SU-DHL-6 (cell line): ENCODE results near the gene ZNF682.
A peak's percentile ranks its signal among the peaks of the same experiment; 100 is the strongest.

ENCODE experiments used
- H2AFZ ChIP-seq: fragments of 200-600 bp; sonication (generic); 2 replicates; pipeline ENCODE4 v1.6.1; 2014; ENCODE audit warnings: low read depth, mild to moderate bottlenecking, moderate library complexity, mixed read lengths, antibody characterized with exemption, low read length; ENCODE audit not compliant: severe bottlenecking
- H3F3A ChIP-seq: fragments of 200-600 bp; shearing (Covaris generic); 2 replicates; pipeline ENCODE4 v1.6.0; 2016; ENCODE audit warnings: antibody characterized with exemption, mild to moderate bottlenecking; ENCODE audit not compliant: insufficient read depth
- H3K27ac ChIP-seq: fragments of 200-600 bp; sonication (generic); 2 replicates; pipeline ENCODE4 v1.5.1; 2016; ENCODE audit warnings: low read depth, mild to moderate bottlenecking, low read length, moderate library complexity, mixed read lengths
- H3K27me3 ChIP-seq: fragments of 200-600 bp; sonication (generic), shearing (Covaris generic); 2 replicates; pipeline ENCODE4 v1.6.0; 2014; ENCODE audit warnings: mild to moderate bottlenecking, low read length
- H3K36me3 ChIP-seq: fragments of 200-600 bp; sonication (generic); 2 replicates; pipeline ENCODE4 v1.6.1; 2014; ENCODE audit warnings: mild to moderate bottlenecking, low read length, mixed read lengths
- H3K4me2 ChIP-seq: fragments of 300-600, 200-600 bp; shearing (Covaris generic), sonication (generic); 2 replicates; pipeline ENCODE4 v1.6.0; 2014; ENCODE audit warnings: low read length, low read depth, mild to moderate bottlenecking; ENCODE audit not compliant: poor library complexity, severe bottlenecking
- H3K4me3 ChIP-seq: fragments of 200-600 bp; sonication (generic); 2 replicates; pipeline ENCODE4 v1.5.1; 2014; ENCODE audit warnings: antibody characterized with exemption, low read length, mild to moderate bottlenecking, mixed read lengths; ENCODE audit not compliant: insufficient read depth, poor library complexity, severe bottlenecking
- H3K79me2 ChIP-seq: fragments of 200-600 bp; sonication (generic); 2 replicates; pipeline ENCODE4 v1.6.1; 2014; ENCODE audit warnings: mild to moderate bottlenecking, low read length, moderate library complexity; ENCODE audit not compliant: insufficient read depth
- H3K9ac ChIP-seq: fragments of 200-600 bp; sonication (generic); 2 replicates; pipeline ENCODE4 v1.7.0; 2014; ENCODE audit warnings: mild to moderate bottlenecking, low read length
- H3K9me2 ChIP-seq: fragments of 200-600 bp; sonication (generic); replicated peaks from 2 replicates; pipeline ENCODE4 v1.6.1; 2014; ENCODE audit warnings: low read length; ENCODE audit not compliant: insufficient read depth
- H3K9me3 ChIP-seq: fragments of 200-600 bp; sonication (generic); 2 replicates; pipeline ENCODE4 v1.6.1; 2014; ENCODE audit warnings: low read length, mixed read lengths; ENCODE audit not compliant: insufficient read depth
- H4K20me1 ChIP-seq: fragments of 200-600 bp; sonication (generic); 2 replicates; pipeline ENCODE4 v1.6.1; 2014; ENCODE audit warnings: low read depth, mild to moderate bottlenecking, antibody characterized with exemption, low read length, moderate library complexity, mixed read lengths
- CTCF ChIP-seq: fragments of 200-600 bp; sonication (generic); IDR thresholded peaks from one replicate; pipeline ENCODE4 v1.5.1; 2017; ENCODE audit warnings: antibody characterized with exemption, mild to moderate bottlenecking, low read length, moderate library complexity; ENCODE audit not compliant: insufficient read depth, poor library complexity, severe bottlenecking
- EZH2phosphoT487 ChIP-seq: fragments of 200-600 bp; sonication (generic), shearing (Covaris generic); conservative IDR thresholded peaks from 2 replicates; pipeline ENCODE4 v1.6.1; 2018; ENCODE audit warnings: mild to moderate bottlenecking, antibody characterized with exemption, low read length, moderate library complexity, mixed read lengths

Gene ZNF682

GRCh38 chr19:20079476-20079875, 40.2 kb upstream of the ZNF682 start:
- H2AFZ ChIP-seq, result no peak overlapping the region
- no peaks in the 10 kb centered on the region for H3K27me3 ChIP-seq
- H3K27ac ChIP-seq, result no peak overlapping the region
- H3K36me3 ChIP-seq, result peaks cover 9% of the 10 kb centered on the region; the same call in 1 of the 2 replicates
- peak overlapping the region; percentile 86 for H3K4me2 ChIP-seq
- peak overlapping the region; percentile 93 for H3K4me3 ChIP-seq
- peak overlapping the region; percentile 73 for H3K9ac ChIP-seq
- TF ChIP-seq EZH2phosphoT487 (no peak), CTCF (no peak)
- H3K79me2 ChIP-seq, result peaks cover 66% of the 10 kb centered on the region
- H4K20me1 ChIP-seq, result no peaks in the 10 kb centered on the region; the same call in 1 of the 2 replicates
- no peaks in the 10 kb centered on the region for H3F3A ChIP-seq
- peaks cover 2% of the 10 kb centered on the region; the same call in 1 of the 2 replicates for H3K9me3 ChIP-seq
- no peaks in the 10 kb centered on the region for H3K9me2 ChIP-seq

- Histone ChIP-seq H3F3A (no peaks in the 10 kb centered on the region), H3K9ac (peak overlapping the region; percentile 73), H3K27me3 (no peaks in the 10 kb centered on the region), H3K4me2 (peak overlapping the region; percentile 86), H3K27ac (peak overlapping the region; percentile 61), H3K9me3 (peaks cover 2% of the 10 kb centered on the region; the same call in 1 of the 2 replicates), H3K9me2 (no peaks in the 10 kb centered on the region), H3K4me3 (peak overlapping the region; percentile 93), H2AFZ (peak overlapping the region; percentile 83), H4K20me1 (no peaks in the 10 kb centered on the region; the same call in 1 of the 2 replicates), H3K36me3 (peaks cover 7% of the 10 kb centered on the region; the same call in 1 of the 2 replicates), H3K79me2 (peaks cover 57% of the 10 kb centered on the region)
- TF ChIP-seq EZH2phosphoT487 (no peak), CTCF (no peak)
Measured at GRCh38 chr19:20078581-20079031, 39.3 kb upstream of the ZNF682 start.

GRCh38 chr19:20077791-20078463, 38.6 kb upstream of the ZNF682 start, which contains the start of gene ZNF90:
ZNF90 (plus strand) TSS chr19:20078000; CDS start chr19:20078133, 133 bp downstream.
- H3F3A ChIP-seq, result no peaks in the 10 kb centered on the region
- H3K9me2 ChIP-seq, result no peaks in the 10 kb centered on the region
- no peaks in the 10 kb centered on the region for H3K9me3 ChIP-seq
- H3K36me3 ChIP-seq, result no peaks in the 10 kb centered on the region; the same call in 1 of the 2 replicates
- no peaks in the 10 kb centered on the region; the same call in 1 of the 2 replicates for H4K20me1 ChIP-seq
- no peaks in the 10 kb centered on the region for H3K27me3 ChIP-seq
- peak within 1 kb of the TSS; percentile 73 for H3K9ac ChIP-seq
- peak within 1 kb of the TSS; percentile 93 for H3K4me3 ChIP-seq
- H2AFZ ChIP-seq, result peak within 1 kb of the TSS; percentile 83
- H3K4me2 ChIP-seq, result peak within 1 kb of the TSS; percentile 86
- H3K27ac ChIP-seq, result peak within 1 kb of the TSS; percentile 61
- TF ChIP-seq CTCF (no peak), EZH2phosphoT487 (no peak)
- peaks cover 50% of the 10 kb centered on the region for H3K79me2 ChIP-seq
